Measurements from ENCODE around the gene RBKS.
"Not testable (repeated sequence)": the region's sequence is repeated elsewhere in the genome, so short reads cannot be mapped to it uniquely, and the experiment has no call there.

DNA sequence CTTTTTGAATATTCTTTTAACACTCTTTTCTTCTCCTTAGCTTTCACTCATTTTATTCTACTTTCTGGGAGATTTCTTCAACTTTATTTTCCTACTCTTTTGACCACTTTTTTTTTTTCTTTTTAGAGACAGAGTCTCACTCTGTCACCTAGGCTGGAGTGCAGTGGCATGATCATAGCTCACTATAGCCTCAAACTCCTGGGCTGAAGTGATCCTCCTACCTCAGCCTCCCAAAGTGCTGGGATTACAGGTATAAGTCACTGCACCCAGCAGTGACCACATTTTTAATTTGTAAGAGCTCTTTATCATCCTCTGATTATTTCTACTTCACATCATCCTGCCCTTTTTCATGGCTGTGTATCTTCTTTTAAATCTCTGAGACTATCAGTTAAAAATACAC, 144.7 kb downstream of the RBKS start:
- TF ChIP-seq, protein P1, sequence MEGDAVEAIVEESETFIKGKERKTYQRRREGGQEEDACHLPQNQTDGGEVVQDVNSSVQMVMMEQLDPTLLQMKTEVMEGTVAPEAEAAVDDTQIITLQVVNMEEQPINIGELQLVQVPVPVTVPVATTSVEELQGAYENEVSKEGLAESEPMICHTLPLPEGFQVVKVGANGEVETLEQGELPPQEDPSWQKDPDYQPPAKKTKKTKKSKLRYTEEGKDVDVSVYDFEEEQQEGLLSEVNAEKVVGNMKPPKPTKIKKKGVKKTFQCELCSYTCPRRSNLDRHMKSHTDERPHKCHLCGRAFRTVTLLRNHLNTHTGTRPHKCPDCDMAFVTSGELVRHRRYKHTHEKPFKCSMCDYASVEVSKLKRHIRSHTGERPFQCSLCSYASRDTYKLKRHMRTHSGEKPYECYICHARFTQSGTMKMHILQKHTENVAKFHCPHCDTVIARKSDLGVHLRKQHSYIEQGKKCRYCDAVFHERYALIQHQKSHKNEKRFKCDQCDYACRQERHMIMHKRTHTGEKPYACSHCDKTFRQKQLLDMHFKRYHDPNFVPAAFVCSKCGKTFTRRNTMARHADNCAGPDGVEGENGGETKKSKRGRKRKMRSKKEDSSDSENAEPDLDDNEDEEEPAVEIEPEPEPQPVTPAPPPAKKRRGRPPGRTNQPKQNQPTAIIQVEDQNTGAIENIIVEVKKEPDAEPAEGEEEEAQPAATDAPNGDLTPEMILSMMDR (IDR thresholded peaks at IDR 0.05), result not testable (repeated sequence)
- TF ChIP-seq POLR2AphosphoS5, POLR2A (IDR thresholded peaks at IDR 0.05): not testable (repeated sequence)

All from breast epithelium (tissue), 3 donors.